Panc1 (cell line): ENCODE measurements around the gene LEAP2. TPM values are rescaled to one million over a fixed set of nuclear protein-coding genes. Genes with fewer than 3 reads are reported as not detected.

Experiments
- ATAC-seq: fragments of 200-7000 bp; cut with Tn5 transposase; 2 replicates; pipeline ENCODE4 v1.9.1; 2020; ENCODE audit warnings: mild to moderate bottlenecking, moderate library complexity
- BruUV-seq: library from RNA; stranded (reverse); fragments of 400-500 nt; replicated peaks from 2 replicates; lab custom pipeline; 2021; lab: Mats Ljungman, UMichigan
- CTCF ChIA-PET: fragments of 300-600 bp; sonication (Branson Sonifier 250); formaldehyde crosslinking; loops from one replicate; lab custom pipeline; 2022; ENCODE audit warnings: antibody characterized with exemption; lab: Charles Lee
- POLR2A ChIA-PET: fragments of 300-600 bp; sonication (Branson Sonifier 250); formaldehyde crosslinking; loops from one replicate; lab custom pipeline; 2022; ENCODE audit warnings: antibody characterized with exemption; lab: Charles Lee
- DNase-seq: peaks from one replicate; pipeline ENCODE4 v3.0.0-alpha.2; 2010; ENCODE audit warnings: low read depth, low spot score
- H3K27ac ChIP-seq: 2 replicates; pipeline ENCODE4 v1.5.1; 2011; ENCODE audit warnings: mild to moderate bottlenecking, low read length, inconsistent platforms
- H3K27me3 ChIP-seq: fragments of 200-500 bp; sonication (Bioruptor generic); 2 replicates; pipeline ENCODE4 v1.6.0; 2014; ENCODE audit warnings: low read length, inconsistent platforms; ENCODE audit not compliant: control insufficient read depth, insufficient read depth
- H3K36me3 ChIP-seq: fragments of 200-500 bp; sonication (Bioruptor generic); 2 replicates; pipeline ENCODE4 v1.5.1; 2014; ENCODE audit warnings: inconsistent platforms, mild to moderate bottlenecking, low read length, moderate library complexity; ENCODE audit not compliant: control insufficient read depth, insufficient read depth
- H3K4me1 ChIP-seq: 2 replicates; pipeline ENCODE4 v1.5.1; 2011; ENCODE audit warnings: inconsistent platforms, mild to moderate bottlenecking, low read length, moderate library complexity; ENCODE audit not compliant: control insufficient read depth, insufficient read depth
- H3K4me3 ChIP-seq, 2 experiments: 2 replicates each; pipeline ENCODE4 v1.5.1; 2011 to 2012; ENCODE audit warnings: low read depth in 2 of 2, low read length in 2 of 2, mild to moderate bottlenecking in 2 of 2, inconsistent platforms in 1 of 2, moderate library complexity in 1 of 2
- H3K9me3 ChIP-seq: fragments of 200-500 bp; sonication (Bioruptor generic); 2 replicates; pipeline ENCODE4 v1.5.1; 2014; ENCODE audit warnings: low read depth, mild to moderate bottlenecking, inconsistent platforms, low read length, moderate library complexity; ENCODE audit not compliant: control insufficient read depth, insufficient read depth
- POLR2AphosphoS5 ChIP-seq: IDR thresholded peaks from 2 replicates; pipeline ENCODE4 v1.6.1; 2012; ENCODE audit warnings: mild to moderate bottlenecking, low read depth, low read length, moderate library complexity
- SIN3A ChIP-seq: IDR thresholded peaks from 2 replicates; pipeline ENCODE4 v1.6.1; 2012; ENCODE audit warnings: low read depth, mild to moderate bottlenecking, low read length, moderate library complexity, borderline replicate concordance; ENCODE audit not compliant: insufficient read depth
- TCF7L2 ChIP-seq: IDR thresholded peaks from 2 replicates; pipeline ENCODE4 v1.6.1; 2011; ENCODE audit warnings: mild to moderate bottlenecking, low read depth, low read length, inconsistent platforms
- in situ Hi-C: cut with HindIII; loops from 2 replicates; pipeline ENCODE4 v1.10.0; 2016; ENCODE audit warnings: low sequenced_read_pairs, low pct_unique_long_range_greater_than_20kb
- intact Hi-C: fragments of 100-400 bp; cut with micrococcal nuclease; formaldehyde crosslinking; loops from one replicate; pipeline ENCODE4 v1.10.0; 2022; ENCODE audit not compliant: unreplicated experiment
- total RNA-seq: library from RNA; stranded (reverse); gene quantifications from one replicate; pipeline ENCODE4 v1.2.1, GENCODE V29; 2021; ENCODE audit not compliant: unreplicated experiment
- TF ChIP-seq, protein P1 (sequence below), 2 experiments: IDR thresholded peaks; 2 replicates each; pipeline ENCODE4 v1.6.1; 2011 to 2012; ENCODE audit warnings: low read depth in 2 of 2, control low read depth in 1 of 2, low read length in 1 of 2, mild to moderate bottlenecking in 1 of 2, moderate library complexity in 1 of 2; ENCODE audit not compliant: insufficient read depth in 1 of 2
- TF ChIP-seq, protein P2 (sequence below): fragments of 450-650 bp; IDR thresholded peaks from 2 replicates; pipeline ENCODE4 v1.5.1; 2017; ENCODE audit warnings: mild to moderate bottlenecking

LEAP2 gene
- total RNA-seq, 1 experiment from 2014 or later, result 1.4 TPM

DNA sequence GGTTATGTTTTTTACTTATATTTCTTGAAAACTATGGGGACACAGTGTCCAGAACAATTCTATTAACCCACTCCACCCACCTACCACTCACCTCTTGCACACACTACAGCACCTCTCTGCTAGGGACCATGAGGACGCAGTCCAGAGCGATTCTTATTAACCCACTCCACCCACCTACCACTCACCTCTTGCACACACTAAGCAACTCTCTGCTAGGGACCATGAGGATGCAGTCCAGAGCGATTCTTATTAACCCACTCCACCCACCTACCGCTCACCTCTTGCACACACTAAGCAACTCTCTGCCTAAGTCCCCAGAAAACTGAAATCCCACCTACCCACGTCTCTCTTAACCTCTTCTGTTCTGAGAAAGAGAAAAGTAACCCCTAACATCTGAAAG, 40.9 kb upstream of the LEAP2 start:
- Histone ChIP-seq H3K4me3 (no peak overlapping the region), H3K36me3 (no peaks in the 10 kb centered on the region), H3K27ac (no peak overlapping the region), H3K4me1 (peaks cover 6% of the 10 kb centered on the region; the same call in 1 of the 2 replicates), H3K9me3 (no peaks in the 10 kb centered on the region), H3K27me3 (no peaks in the 10 kb centered on the region)
- no TSS peak for BruUV-seq
- ATAC-seq (no peak), DNase-seq (no peak)
- TF ChIP-seq SIN3A (no peak), TCF7L2 (no peak), POLR2AphosphoS5 (no peak)
- TF ChIP-seq, protein P1, sequence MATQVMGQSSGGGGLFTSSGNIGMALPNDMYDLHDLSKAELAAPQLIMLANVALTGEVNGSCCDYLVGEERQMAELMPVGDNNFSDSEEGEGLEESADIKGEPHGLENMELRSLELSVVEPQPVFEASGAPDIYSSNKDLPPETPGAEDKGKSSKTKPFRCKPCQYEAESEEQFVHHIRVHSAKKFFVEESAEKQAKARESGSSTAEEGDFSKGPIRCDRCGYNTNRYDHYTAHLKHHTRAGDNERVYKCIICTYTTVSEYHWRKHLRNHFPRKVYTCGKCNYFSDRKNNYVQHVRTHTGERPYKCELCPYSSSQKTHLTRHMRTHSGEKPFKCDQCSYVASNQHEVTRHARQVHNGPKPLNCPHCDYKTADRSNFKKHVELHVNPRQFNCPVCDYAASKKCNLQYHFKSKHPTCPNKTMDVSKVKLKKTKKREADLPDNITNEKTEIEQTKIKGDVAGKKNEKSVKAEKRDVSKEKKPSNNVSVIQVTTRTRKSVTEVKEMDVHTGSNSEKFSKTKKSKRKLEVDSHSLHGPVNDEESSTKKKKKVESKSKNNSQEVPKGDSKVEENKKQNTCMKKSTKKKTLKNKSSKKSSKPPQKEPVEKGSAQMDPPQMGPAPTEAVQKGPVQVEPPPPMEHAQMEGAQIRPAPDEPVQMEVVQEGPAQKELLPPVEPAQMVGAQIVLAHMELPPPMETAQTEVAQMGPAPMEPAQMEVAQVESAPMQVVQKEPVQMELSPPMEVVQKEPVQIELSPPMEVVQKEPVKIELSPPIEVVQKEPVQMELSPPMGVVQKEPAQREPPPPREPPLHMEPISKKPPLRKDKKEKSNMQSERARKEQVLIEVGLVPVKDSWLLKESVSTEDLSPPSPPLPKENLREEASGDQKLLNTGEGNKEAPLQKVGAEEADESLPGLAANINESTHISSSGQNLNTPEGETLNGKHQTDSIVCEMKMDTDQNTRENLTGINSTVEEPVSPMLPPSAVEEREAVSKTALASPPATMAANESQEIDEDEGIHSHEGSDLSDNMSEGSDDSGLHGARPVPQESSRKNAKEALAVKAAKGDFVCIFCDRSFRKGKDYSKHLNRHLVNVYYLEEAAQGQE (IDR thresholded peaks at IDR 0.05; ENCODE audit: insufficient read depth in 1 of 2, low read depth in 2 of 2, low read length in 1 of 2), result no peak
- TF ChIP-seq, protein P2, sequence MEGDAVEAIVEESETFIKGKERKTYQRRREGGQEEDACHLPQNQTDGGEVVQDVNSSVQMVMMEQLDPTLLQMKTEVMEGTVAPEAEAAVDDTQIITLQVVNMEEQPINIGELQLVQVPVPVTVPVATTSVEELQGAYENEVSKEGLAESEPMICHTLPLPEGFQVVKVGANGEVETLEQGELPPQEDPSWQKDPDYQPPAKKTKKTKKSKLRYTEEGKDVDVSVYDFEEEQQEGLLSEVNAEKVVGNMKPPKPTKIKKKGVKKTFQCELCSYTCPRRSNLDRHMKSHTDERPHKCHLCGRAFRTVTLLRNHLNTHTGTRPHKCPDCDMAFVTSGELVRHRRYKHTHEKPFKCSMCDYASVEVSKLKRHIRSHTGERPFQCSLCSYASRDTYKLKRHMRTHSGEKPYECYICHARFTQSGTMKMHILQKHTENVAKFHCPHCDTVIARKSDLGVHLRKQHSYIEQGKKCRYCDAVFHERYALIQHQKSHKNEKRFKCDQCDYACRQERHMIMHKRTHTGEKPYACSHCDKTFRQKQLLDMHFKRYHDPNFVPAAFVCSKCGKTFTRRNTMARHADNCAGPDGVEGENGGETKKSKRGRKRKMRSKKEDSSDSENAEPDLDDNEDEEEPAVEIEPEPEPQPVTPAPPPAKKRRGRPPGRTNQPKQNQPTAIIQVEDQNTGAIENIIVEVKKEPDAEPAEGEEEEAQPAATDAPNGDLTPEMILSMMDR, result no peak
- ChIA-PET POLR2A (interaction anchor here (0.7 kb wide), 1 partner anchor 17 kb away, joined by 4 read pairs; no protein-coding TSS in a partner anchor), CTCF (interaction anchor here (0.7 kb wide), 1 partner anchor 1050 kb away, joined by 9 read pairs; no protein-coding TSS in a partner anchor)
- intact Hi-C loops (no loop called here), in situ Hi-C loops (no loop called here)

GRCh38 chr5:132834057-132834456, 39.4 kb upstream of the LEAP2 start:
- in situ Hi-C loops, result no loop called here
- BruUV-seq, result no TSS peak
- no peak overlapping the region for H3K27ac ChIP-seq
- TF ChIP-seq TCF7L2 (no peak), POLR2AphosphoS5 (no peak), SIN3A (no peak)
- TF ChIP-seq, protein P1 (IDR thresholded peaks at IDR 0.05; ENCODE audit: insufficient read depth in 1 of 2, low read depth in 2 of 2, low read length in 1 of 2), result no peak
- peaks cover 6% of the 10 kb centered on the region; the same call in 1 of the 2 replicates for H3K4me1 ChIP-seq
- ChIA-PET POLR2A (no interaction called here), CTCF (interaction anchor here (1.2 kb wide), 1 partner anchor 49 kb away, joined by 3 read pairs; no protein-coding TSS in a partner anchor)
- H3K27me3 ChIP-seq, result no peaks in the 10 kb centered on the region
- DNase-seq (no peak), ATAC-seq (no peak)
- no peaks in the 10 kb centered on the region for H3K9me3 ChIP-seq
- H3K4me3 ChIP-seq, result no peak overlapping the region
- H3K36me3 ChIP-seq, result no peaks in the 10 kb centered on the region
- intact Hi-C loops, result no loop called here
